Motor neuron (in vitro differentiated cells): ENCODE results near the gene ADPRH. TPM values are rescaled to one million over a fixed set of nuclear protein-coding genes. Genes with fewer than 3 reads are reported as not detected.

Source experiments
- total RNA-seq, 8 experiments: library from RNA; unstranded; fragments of 300-600 nt; gene quantifications; 2 replicates each; pipeline versions ENCODE4 v1.2.3 to v1.2.4, GENCODE V29; 2022

The ADPRH gene
- total RNA-seq, 8 experiments from 2014 or later, result 0.27 to 1.8 (median 0.63) TPM

Other genes with a start within 250 kb of the ADPRH start
- gene TMEM39A, start 115.9 kb upstream of the ADPRH start, total RNA-seq, result 10 to 100 TPM; 10.6 to 27.5 (median 23.1) TPM
- 10 to 100 TPM; 10.8 to 18.8 (median 15.5) TPM for gene POGLUT1, start 110.5 kb upstream of the ADPRH start, total RNA-seq
- 100 to 1,000 TPM in 1 of 8 experiments, 10 to 100 TPM in 7; 51.9 to 101 (median 75.1) TPM for gene TIMMDC1, start 80.9 kb upstream of the ADPRH start, total RNA-seq
- gene CD80, start 19.9 kb upstream of the ADPRH start, total RNA-seq, result under 1 TPM in 6 of 8 experiments, not detected in 2; 0.14 to 0.66 (median 0.32) TPM
- gene PLA1A, start 18.4 kb downstream of the ADPRH start, total RNA-seq, result under 1 TPM in 1 of 8 experiments, not detected in 7; 0.93 TPM
- 1 to 10 TPM in 5 of 8 experiments, under 1 TPM in 2, not detected in 1; 0.31 to 4.6 (median 1.4) TPM for gene POPDC2, start 81.1 kb downstream of the ADPRH start, total RNA-seq
- gene COX17, start 97.9 kb downstream of the ADPRH start, total RNA-seq, result 10 to 100 TPM; 46.4 to 71.4 (median 54.9) TPM
- 10 to 100 TPM in 3 of 8 experiments, 1 to 10 TPM in 3, under 1 TPM in 1, not detected in 1; 0.90 to 19.7 (median 6.4) TPM for gene CFAP91, start 123.5 kb downstream of the ADPRH start, total RNA-seq
- gene NR1I2, start 202.6 kb downstream of the ADPRH start, total RNA-seq, result under 1 TPM in 7 of 8 experiments, not detected in 1; 0.07 to 0.76 (median 0.33) TPM